Breast epithelium (tissue), 3 donors: ENCODE data around the gene C17orf100.

Source experiments
- POLR2A ChIP-seq: fragments of 450-650 bp; IDR thresholded peaks from one replicate; pipeline ENCODE4 v1.6.1; 2016; ENCODE audit warnings: antibody characterized with exemption, mild to moderate bottlenecking, moderate library complexity
- POLR2AphosphoS5 ChIP-seq, 3 donors: sonication (generic); formaldehyde crosslinking; IDR thresholded peaks; one replicate each; pipeline ENCODE4 v1.6.1; 2017; ENCODE audit warnings: antibody characterized with exemption in 3 of 3
- TF ChIP-seq, protein P1 (sequence below), 3 donors: fragments of 450-650 bp; IDR thresholded peaks; one replicate each; pipeline ENCODE4 v1.5.1; 2016 to 2017; ENCODE audit warnings: antibody characterized with exemption in 3 of 3, mild to moderate bottlenecking in 3 of 3, moderate library complexity in 3 of 3

GRCh38 chr17:6633263-6633662, 18.3 kb upstream of the C17orf100 start:
- TF ChIP-seq POLR2A (no peak), POLR2AphosphoS5 (IDR thresholded peaks at IDR 0.05) (no peak)
- TF ChIP-seq, protein P1, sequence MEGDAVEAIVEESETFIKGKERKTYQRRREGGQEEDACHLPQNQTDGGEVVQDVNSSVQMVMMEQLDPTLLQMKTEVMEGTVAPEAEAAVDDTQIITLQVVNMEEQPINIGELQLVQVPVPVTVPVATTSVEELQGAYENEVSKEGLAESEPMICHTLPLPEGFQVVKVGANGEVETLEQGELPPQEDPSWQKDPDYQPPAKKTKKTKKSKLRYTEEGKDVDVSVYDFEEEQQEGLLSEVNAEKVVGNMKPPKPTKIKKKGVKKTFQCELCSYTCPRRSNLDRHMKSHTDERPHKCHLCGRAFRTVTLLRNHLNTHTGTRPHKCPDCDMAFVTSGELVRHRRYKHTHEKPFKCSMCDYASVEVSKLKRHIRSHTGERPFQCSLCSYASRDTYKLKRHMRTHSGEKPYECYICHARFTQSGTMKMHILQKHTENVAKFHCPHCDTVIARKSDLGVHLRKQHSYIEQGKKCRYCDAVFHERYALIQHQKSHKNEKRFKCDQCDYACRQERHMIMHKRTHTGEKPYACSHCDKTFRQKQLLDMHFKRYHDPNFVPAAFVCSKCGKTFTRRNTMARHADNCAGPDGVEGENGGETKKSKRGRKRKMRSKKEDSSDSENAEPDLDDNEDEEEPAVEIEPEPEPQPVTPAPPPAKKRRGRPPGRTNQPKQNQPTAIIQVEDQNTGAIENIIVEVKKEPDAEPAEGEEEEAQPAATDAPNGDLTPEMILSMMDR (IDR thresholded peaks at IDR 0.05), result no peak
